Activated CD8-positive, alpha-beta memory T cell treated with anti-CD3 and anti-CD28 coated beads, Interleukin-2, amount 10 ng/mL, durations not matched to agents 7 days and 5 days (primary cell): ENCODE measurements around the gene WDR72. TPM values are rescaled to one million over a fixed set of nuclear protein-coding genes. Genes with fewer than 3 reads are reported as not detected.

Experiments
- ATAC-seq: fragments of 150-1000 bp; cut with Tn5 transposase; one replicate; pipeline ENCODE4 v1.10.0; 2021; ENCODE audit warnings: moderate library complexity
- CTCF ChIA-PET: fragments of 350-600 bp; sonication (Branson Sonifier 250); formaldehyde crosslinking; loops from one replicate; lab custom pipeline; 2021; ENCODE audit warnings: antibody characterized with exemption; lab: Charles Lee
- DNase-seq: peaks from one replicate; pipeline ENCODE4 v3.0.0-alpha.2; 2020
- H3K27ac Mint-ChIP-seq: one replicate; pipeline ENCODE4 v1.8.0; 2021; ENCODE audit warnings: mild to moderate bottlenecking, mixed read lengths
- H3K27me3 Mint-ChIP-seq: one replicate; pipeline ENCODE4 v1.8.0; 2021; ENCODE audit warnings: mixed read lengths
- H3K36me3 Mint-ChIP-seq: one replicate; pipeline ENCODE4 v1.8.0; 2021; ENCODE audit warnings: mild to moderate bottlenecking, mixed read lengths
- H3K4me1 Mint-ChIP-seq: one replicate; pipeline ENCODE4 v1.8.0; 2021; ENCODE audit warnings: mixed read lengths
- H3K4me3 Mint-ChIP-seq: one replicate; pipeline ENCODE4 v1.8.0; 2021; ENCODE audit warnings: mild to moderate bottlenecking, moderate library complexity, mixed read lengths
- H3K9me3 Mint-ChIP-seq: one replicate; pipeline ENCODE4 v1.8.0; 2022; ENCODE audit warnings: low read depth, mixed read lengths
- total RNA-seq, 2 experiments: library from RNA; stranded (reverse); gene quantifications; one replicate each; pipeline ENCODE4 v1.2.3, GENCODE V29; 2021

Gene WDR72
- total RNA-seq, 2 experiments from 2014 or later: not detected

DNA sequence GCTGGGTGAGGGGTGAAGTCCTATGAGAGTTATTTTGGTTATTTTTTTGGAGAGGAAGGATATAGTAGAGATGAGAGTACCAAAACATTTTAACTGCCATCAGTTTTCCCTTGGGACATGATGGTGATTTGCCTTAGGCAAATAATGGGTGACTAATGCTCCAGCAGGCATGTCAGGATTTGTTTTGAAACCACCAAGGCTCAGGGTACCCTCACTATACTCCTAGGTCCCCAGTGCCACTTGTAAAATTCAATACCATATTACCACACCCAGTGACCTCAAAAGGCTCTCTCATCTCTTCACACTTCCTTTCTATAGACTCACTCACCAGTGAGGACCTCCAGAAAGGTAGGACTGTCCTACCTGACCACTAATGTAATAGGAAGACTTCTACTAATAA is 83.6 kb downstream of the WDR72 start:
- Mint-ChIP-seq H3K36me3 (no peaks in the 10 kb centered on the region), H3K4me3 (no peak overlapping the region), H3K9me3 (no peaks in the 10 kb centered on the region), H3K4me1 (no peaks in the 10 kb centered on the region), H3K27me3 (no peaks in the 10 kb centered on the region), H3K27ac (no peak overlapping the region)
- ATAC-seq (no peak), DNase-seq (no peak)
- CTCF ChIA-PET: no interaction called here

DNA sequence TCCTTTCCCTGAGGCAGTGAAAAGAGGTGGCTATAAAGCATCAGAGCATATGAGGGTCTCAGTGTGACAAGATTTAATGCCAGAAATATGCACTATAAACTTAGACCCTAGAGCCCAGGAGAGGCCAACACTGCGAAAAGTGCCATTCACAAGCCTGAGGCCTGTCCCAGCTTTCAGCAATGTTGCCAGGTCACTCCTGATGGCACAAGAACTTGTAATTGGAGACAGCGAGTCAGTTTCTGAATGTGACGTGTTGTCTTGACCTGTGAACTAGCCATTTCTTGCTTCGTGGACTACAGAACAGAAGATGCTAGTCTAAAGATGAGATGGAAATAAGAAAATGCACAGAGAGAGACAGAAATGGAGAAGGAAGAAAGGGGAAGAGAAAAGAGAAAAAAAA is 87.9 kb downstream of the WDR72 start:
- Mint-ChIP-seq H3K9me3 (no peaks in the 10 kb centered on the region), H3K27ac (no peak overlapping the region), H3K36me3 (no peaks in the 10 kb centered on the region), H3K4me3 (no peak overlapping the region), H3K27me3 (no peaks in the 10 kb centered on the region), H3K4me1 (no peaks in the 10 kb centered on the region)
- ATAC-seq (no peak), DNase-seq (no peak)
- CTCF ChIA-PET: no interaction called here

DNA sequence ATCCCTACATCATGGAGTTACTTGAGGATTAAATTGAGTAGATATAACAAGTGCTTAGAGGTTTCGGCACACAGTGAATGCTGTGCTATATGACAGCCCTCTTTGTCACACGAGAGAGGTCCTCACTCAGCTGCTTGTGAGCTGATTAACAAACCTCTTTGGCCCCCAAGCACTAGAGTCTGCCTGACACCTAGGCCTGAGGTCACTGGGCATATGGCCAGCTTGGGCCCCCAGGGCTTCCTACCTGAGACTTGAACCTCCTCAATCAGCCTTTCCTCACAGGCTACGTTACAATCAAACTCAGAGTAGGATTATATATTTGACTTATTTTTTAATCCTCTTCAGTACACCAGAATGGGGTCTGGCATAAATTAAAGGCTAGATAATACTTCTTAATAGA is 88.8 kb downstream of the WDR72 start:
- ATAC-seq: no peak
- no peak overlapping the region for H3K27ac Mint-ChIP-seq
- CTCF ChIA-PET: no interaction called here
- no peaks in the 10 kb centered on the region for H3K9me3 Mint-ChIP-seq
- H3K36me3 Mint-ChIP-seq: no peaks in the 10 kb centered on the region
- H3K27me3 Mint-ChIP-seq: no peaks in the 10 kb centered on the region
- no peaks in the 10 kb centered on the region for H3K4me1 Mint-ChIP-seq
- DNase-seq: no peak
- H3K4me3 Mint-ChIP-seq: no peak overlapping the region

DNA sequence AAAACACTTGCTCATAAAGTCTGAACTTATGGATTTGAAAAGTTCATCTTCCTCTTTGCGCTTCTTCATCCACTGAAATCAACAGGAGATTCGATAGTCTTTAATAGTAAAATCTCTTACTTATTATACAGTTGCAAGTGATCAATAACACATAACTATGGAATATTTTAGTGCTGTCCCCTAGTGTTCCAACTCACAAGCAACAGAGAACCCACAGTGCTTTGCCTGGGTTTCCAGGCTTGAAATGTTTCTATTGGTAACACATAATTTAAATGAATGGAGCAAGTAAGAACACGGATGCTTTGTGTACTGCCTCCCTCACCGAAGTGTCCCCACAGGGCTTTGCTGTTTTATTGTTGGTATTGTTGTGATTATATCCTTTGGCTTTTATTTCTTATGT is 93.5 kb downstream of the WDR72 start:
- CTCF ChIA-PET: interaction anchor here (0.6 kb wide), 1 partner anchor 900 kb away, joined by 3 read pairs; no protein-coding TSS in a partner anchor
- Mint-ChIP-seq H3K4me1 (no peaks in the 10 kb centered on the region), H3K27me3 (no peaks in the 10 kb centered on the region), H3K36me3 (no peaks in the 10 kb centered on the region), H3K27ac (no peak overlapping the region), H3K9me3 (no peaks in the 10 kb centered on the region), H3K4me3 (no peak overlapping the region)
- DNase-seq (no peak), ATAC-seq (no peak)

DNA sequence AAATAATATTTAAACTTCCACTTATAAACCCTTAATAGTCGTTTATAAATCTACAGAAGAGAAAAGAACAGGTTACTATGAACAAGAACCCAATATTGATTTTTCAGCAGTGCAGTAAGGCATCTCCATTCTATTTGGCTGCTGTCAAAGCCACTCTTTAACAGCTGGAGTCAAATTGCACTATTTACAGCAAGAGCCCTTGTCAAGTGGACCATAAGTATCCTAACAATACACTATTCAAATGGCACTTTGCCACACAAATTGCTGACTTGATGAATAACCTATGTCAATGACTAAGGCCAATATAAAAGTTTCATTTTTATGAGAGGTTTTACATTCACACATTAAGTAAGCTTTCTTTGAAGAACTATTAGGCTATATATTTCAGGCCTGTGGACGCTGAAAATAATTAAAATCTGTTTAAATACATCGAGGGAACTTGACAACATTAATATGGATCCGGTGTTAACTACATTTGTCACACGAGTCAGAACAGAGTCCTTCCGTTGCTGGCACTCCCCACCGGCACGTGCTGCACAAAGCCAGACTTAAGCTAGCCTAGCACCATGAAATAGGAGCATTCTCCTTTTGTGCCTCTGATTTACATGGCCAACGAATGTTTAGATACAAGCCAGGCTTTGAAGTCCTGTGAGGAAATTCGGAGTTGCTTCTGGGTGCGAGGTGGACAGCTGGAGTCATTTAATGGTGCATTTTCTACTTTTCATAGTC is 100.5 kb downstream of the WDR72 start:
- DNase-seq: no peak
- Mint-ChIP-seq H3K27me3 (no peaks in the 10 kb centered on the region), H3K9me3 (no peaks in the 10 kb centered on the region), H3K27ac (no peak overlapping the region), H3K4me3 (no peak overlapping the region), H3K36me3 (no peaks in the 10 kb centered on the region), H3K4me1 (no peaks in the 10 kb centered on the region)
- CTCF ChIA-PET: no interaction called here
- no peak for ATAC-seq

DNA sequence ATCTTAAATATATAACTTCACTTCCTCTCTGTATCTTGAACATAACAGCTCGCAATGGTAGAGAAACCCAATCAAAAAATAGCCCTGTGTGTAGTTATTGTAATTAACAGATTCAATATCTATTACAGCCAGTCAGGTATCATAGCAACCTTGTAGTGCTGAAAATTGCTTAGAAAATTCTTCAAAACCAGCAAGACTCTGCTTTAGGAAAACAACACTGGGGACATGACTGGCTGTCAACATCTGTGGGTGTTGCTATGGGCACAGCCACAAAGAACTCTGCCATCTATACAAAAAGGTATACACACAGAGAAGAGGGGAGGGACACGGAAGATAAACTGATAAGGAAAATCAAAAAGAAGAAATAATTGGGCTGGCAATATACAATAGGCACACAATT is 101.2 kb downstream of the WDR72 start:
- no peak for ATAC-seq
- Mint-ChIP-seq H3K36me3 (no peaks in the 10 kb centered on the region), H3K27ac (no peak overlapping the region), H3K27me3 (no peaks in the 10 kb centered on the region), H3K4me1 (no peaks in the 10 kb centered on the region), H3K4me3 (no peak overlapping the region), H3K9me3 (no peaks in the 10 kb centered on the region)
- CTCF ChIA-PET: no interaction called here
- DNase-seq: no peak

DNA sequence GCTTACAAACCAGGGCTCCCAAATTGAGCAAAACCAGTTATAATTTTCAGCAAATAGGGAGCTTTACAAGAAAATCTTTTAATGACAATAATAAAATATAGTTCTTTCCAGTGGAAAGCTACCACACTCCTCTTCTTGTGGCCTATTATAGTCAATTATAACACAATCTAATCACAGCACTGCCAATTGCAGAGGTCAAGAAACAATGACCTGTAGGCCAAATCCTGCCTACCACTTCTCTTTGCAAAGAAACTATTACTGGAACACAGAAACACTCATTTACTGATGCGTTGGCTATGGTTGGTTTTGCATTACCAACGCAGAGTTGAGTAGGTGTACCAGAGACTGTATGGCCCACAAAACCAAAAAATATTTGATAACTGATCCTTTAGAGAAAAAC is 110.5 kb downstream of the WDR72 start:
- H3K4me1 Mint-ChIP-seq: no peaks in the 10 kb centered on the region
- H3K9me3 Mint-ChIP-seq: no peaks in the 10 kb centered on the region
- no peak overlapping the region for H3K4me3 Mint-ChIP-seq
- ATAC-seq: no peak
- no peak for DNase-seq
- CTCF ChIA-PET: no interaction called here
- H3K27ac Mint-ChIP-seq: no peak overlapping the region
- no peaks in the 10 kb centered on the region for H3K36me3 Mint-ChIP-seq
- no peaks in the 10 kb centered on the region for H3K27me3 Mint-ChIP-seq

DNA sequence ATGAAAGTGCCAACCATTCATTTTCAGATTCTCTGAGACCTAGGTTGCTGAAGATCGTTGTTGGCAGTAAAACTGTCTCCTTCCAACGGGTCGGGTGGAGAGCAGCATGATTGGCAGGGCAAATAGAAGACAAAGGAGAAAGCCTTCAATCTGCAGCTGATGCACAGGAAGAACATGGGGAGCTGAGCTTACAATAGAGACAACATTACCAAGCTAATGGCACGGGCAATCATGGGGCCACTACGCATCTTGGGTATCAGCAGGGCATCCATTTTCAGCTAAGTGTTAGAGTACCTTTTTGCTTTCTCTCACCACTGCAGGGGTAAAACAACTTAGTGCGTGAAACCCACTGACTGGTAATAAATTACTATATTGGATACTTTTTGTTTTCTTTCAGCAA is 114.8 kb downstream of the WDR72 start:
- CTCF ChIA-PET: no interaction called here
- Mint-ChIP-seq H3K9me3 (no peaks in the 10 kb centered on the region), H3K4me3 (no peak overlapping the region), H3K27me3 (no peaks in the 10 kb centered on the region), H3K27ac (no peak overlapping the region), H3K4me1 (no peaks in the 10 kb centered on the region), H3K36me3 (no peaks in the 10 kb centered on the region)
- DNase-seq (no peak), ATAC-seq (no peak)

DNA sequence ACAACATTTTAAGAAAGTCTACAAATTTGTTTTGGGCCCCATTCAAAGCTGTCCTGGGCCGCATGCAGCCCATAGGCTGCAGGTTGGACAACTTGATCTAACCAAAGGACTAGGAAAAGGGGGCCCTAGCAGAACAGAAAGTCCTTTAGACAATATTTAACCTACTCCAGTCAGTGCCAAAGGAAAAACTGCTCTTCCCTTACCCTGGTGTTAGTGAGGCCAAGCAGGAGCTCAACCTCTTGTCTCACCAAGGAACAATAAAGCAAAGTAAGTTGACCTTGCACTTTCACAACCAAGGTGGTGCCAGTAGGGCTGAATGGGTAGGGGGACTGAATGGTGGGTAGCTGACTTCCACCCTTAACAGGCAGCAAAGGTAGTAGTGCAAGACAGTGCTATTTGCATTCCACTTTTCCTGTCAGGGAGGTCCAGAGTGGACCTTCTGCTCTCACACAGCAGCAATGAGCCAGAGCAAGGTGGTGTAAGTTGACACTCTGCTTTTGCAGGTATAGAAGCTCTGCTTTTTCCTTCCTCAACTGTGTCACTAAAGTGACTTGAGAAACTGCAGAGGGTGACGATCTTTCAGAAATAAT is 124.9 kb downstream of the WDR72 start:
- H3K4me1 Mint-ChIP-seq: no peaks in the 10 kb centered on the region
- CTCF ChIA-PET: no interaction called here
- H3K4me3 Mint-ChIP-seq: no peak overlapping the region

DNA sequence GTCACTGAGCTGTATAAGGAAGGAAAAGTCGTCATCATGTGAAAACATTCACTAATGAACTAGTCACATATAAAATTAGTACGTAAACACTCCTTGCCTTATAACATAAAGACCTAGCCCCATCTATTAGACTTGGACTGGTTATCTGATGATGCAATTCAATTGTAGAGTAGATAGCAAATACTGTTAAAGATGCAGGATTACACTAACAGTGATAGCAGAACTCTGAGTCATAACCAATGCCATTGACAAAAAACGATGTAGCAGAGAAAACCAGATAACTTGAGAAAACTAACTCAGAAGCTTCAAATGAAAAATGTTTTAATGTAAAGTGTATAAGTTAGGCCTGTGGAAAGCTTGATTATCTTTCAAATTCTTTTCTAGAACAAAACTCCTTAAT is 132.2 kb downstream of the WDR72 start:
- H3K4me1 Mint-ChIP-seq: no peaks in the 10 kb centered on the region
- DNase-seq (no peak), ATAC-seq (no peak)
- H3K36me3 Mint-ChIP-seq: no peaks in the 10 kb centered on the region
- peaks cover 6% of the 10 kb centered on the region for H3K9me3 Mint-ChIP-seq
- CTCF ChIA-PET: interaction anchor here (1.4 kb wide), 1 partner anchor 15 kb away, joined by 3 read pairs; no protein-coding TSS in a partner anchor
- H3K4me3 Mint-ChIP-seq: no peak overlapping the region
- no peaks in the 10 kb centered on the region for H3K27me3 Mint-ChIP-seq
- no peak overlapping the region for H3K27ac Mint-ChIP-seq

More for the DNA sequence above, 124.9 kb downstream of the WDR72 start:
- Mint-ChIP-seq H3K27ac (no peak overlapping the region), H3K36me3 (no peaks in the 10 kb centered on the region), H3K9me3 (peaks cover 5% of the 10 kb centered on the region), H3K27me3 (no peaks in the 10 kb centered on the region)
- ATAC-seq (no peak), DNase-seq (no peak)

DNA sequence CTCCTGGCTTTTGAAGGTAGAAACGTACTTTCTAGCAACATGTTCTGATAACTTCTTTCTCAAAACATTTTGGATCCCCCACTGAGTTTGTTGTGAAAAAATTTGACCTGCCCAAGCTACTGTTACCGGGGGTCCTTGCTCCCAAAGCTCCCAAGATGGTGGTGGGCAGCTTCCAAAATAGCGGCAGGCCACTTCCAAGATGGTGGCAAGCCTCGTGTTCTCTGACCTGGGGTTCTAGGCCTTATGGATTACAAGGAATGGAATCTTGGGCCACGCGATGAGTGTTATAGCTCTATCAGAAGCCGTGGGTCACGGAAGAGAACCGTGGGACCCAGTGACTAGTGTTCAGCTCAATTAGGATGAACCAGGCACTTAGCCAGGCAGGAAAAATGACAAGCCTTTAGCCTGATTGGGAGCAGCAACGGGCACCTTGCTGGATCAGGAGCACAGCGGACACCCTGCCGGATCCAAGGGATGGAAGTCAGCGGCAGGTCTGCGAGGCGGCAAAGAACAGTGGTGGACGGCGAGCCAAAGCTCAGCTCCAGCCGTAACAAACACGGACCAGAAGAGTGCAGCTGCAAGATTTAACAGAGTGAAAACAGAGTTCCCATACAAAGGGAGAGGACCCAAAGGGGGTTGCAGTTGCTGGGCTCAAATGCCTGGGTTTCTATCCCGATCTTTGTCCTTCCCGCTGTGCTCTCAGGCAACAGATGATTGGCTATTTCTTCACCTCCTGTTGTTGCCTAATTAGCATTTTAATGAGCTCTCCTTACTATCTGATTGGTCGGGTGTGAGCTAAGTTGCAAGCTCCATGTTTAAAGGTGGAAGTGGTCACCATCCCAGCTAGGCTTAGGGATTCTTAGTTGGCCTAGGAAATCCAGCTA is 133.3 kb downstream of the WDR72 start:
- CTCF ChIA-PET: interaction anchor here (1.4 kb wide), 1 partner anchor 14 kb away, joined by 3 read pairs; no protein-coding TSS in a partner anchor
- no peak overlapping the region for H3K4me3 Mint-ChIP-seq

DNA sequence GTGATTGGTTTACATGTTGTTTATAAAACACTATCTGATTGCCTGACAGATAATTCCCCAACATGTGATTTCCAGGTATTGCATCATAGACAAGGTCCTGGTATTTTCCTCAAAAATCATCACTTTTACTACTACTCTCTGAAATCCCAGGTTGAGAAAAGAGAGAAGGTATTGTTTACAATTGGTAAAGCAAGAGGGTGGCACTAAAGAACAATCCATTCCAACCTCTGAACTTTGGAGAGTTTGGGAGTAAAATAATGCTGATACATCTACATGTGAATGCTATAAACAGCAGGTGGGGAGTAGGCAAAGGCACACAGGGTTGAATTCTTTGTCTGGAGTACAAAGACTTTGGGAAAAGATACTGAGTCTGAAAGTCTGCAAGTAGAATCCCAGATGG is 134.2 kb downstream of the WDR72 start:
- H3K4me3 Mint-ChIP-seq: no peak overlapping the region
- H3K27me3 Mint-ChIP-seq: no peaks in the 10 kb centered on the region
- no peaks in the 10 kb centered on the region for H3K36me3 Mint-ChIP-seq
- no peaks in the 10 kb centered on the region for H3K4me1 Mint-ChIP-seq
- DNase-seq (no peak), ATAC-seq (no peak)
- peaks cover 2% of the 10 kb centered on the region for H3K9me3 Mint-ChIP-seq
- CTCF ChIA-PET: no interaction called here
- no peak overlapping the region for H3K27ac Mint-ChIP-seq

More for the DNA sequence above, 133.3 kb downstream of the WDR72 start:
- no peaks in the 10 kb centered on the region for H3K4me1 Mint-ChIP-seq
- no peaks in the 10 kb centered on the region for H3K36me3 Mint-ChIP-seq
- ATAC-seq (no peak), DNase-seq (no peak)
- no peak overlapping the region for H3K27ac Mint-ChIP-seq
- peaks cover 2% of the 10 kb centered on the region for H3K9me3 Mint-ChIP-seq
- H3K27me3 Mint-ChIP-seq: no peaks in the 10 kb centered on the region

DNA sequence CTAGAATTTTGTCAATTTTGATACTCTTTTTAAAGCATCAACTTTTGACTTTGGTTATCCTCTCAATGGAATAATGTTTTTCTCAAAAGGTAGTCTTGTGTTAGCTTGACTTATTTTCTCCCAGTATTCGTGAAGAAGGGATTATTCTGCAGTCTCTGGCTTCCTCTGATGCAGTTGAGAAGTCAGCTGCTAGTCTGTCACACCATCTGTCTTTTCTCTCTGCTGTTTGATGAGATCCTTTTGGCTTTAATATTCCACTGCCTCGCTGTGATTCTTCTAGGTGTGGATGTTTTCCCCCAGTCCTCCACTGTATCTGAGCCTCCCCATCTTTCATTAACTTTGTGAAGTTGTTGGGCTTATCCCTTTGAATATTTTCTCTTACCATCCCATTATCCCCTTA is 141.0 kb downstream of the WDR72 start:
- Mint-ChIP-seq H3K27me3 (no peaks in the 10 kb centered on the region), H3K27ac (no peak overlapping the region), H3K4me3 (no peak overlapping the region), H3K36me3 (no peaks in the 10 kb centered on the region), H3K4me1 (no peaks in the 10 kb centered on the region), H3K9me3 (no peaks in the 10 kb centered on the region)
- ATAC-seq (no peak), DNase-seq (no peak)
- CTCF ChIA-PET: no interaction called here
